ENCODE data around the gene LRRFIP2. TPM values are rescaled to one million over a fixed set of nuclear protein-coding genes. Genes with fewer than 3 reads are reported as not detected.

Gene LRRFIP2
- total RNA-seq, 1 experiment from 2014 or later: 41.1 TPM

- no peak for DNase-seq (ENCODE audit: low read depth)
These were observed 58.9 kb downstream of the LRRFIP2 start for GRCh38 chr3:37115446-37115845.

- DNase-seq (ENCODE audit: low read depth): no peak
These were observed 59.9 kb downstream of the LRRFIP2 start for GRCh38 chr3:37114251-37115145.

- no peak for DNase-seq (ENCODE audit: low read depth)
These were observed 61.4 kb downstream of the LRRFIP2 start for GRCh38 chr3:37112987-37113386.

- no peak for DNase-seq (ENCODE audit: low read depth)
These were observed 63.2 kb downstream of the LRRFIP2 start for GRCh38 chr3:37111199-37111598.

- no peak for DNase-seq (ENCODE audit: low read depth)
These were observed 66.5 kb downstream of the LRRFIP2 start for GRCh38 chr3:37107846-37108245.

- DNase-seq (ENCODE audit: low read depth): no peak
These were observed 71.1 kb downstream of the LRRFIP2 start for GRCh38 chr3:37103103-37103808.

GRCh38 chr3:37100411-37100810, 74.0 kb downstream of the LRRFIP2 start:
- no peak for DNase-seq (ENCODE audit: low read depth)

- no peak for DNase-seq (ENCODE audit: low read depth)
These were observed 74.9 kb downstream of the LRRFIP2 start for GRCh38 chr3:37099469-37099868.

- no peak for DNase-seq (ENCODE audit: low read depth)
These were observed 75.5 kb downstream of the LRRFIP2 start for GRCh38 chr3:37098884-37099283.

- no peak for DNase-seq (ENCODE audit: low read depth)
These were observed 76.6 kb downstream of the LRRFIP2 start for GRCh38 chr3:37097776-37098175.

- DNase-seq (ENCODE audit: low read depth): no peak
These were observed 77.4 kb downstream of the LRRFIP2 start for GRCh38 chr3:37096975-37097374.

GRCh38 chr3:37096288-37096687, 78.1 kb downstream of the LRRFIP2 start:
- DNase-seq (ENCODE audit: low read depth): peak; percentile 36

- DNase-seq (ENCODE audit: low read depth): no peak
These were observed 79.7 kb downstream of the LRRFIP2 start for GRCh38 chr3:37094636-37095035.

GRCh38 chr3:37093481-37093880, 80.9 kb downstream of the LRRFIP2 start:
- no peak for DNase-seq (ENCODE audit: low read depth)

GRCh38 chr3:37092484-37092883, 81.9 kb downstream of the LRRFIP2 start:
- DNase-seq (ENCODE audit: low read depth): no peak

GRCh38 chr3:37087870-37088269, 86.5 kb downstream of the LRRFIP2 start:
- DNase-seq (ENCODE audit: low read depth): no peak

- peak; percentile 7 for DNase-seq (ENCODE audit: low read depth)
These were observed 87.5 kb downstream of the LRRFIP2 start for GRCh38 chr3:37086918-37087317.

- no peak for DNase-seq (ENCODE audit: low read depth)
These were observed 92.1 kb downstream of the LRRFIP2 start for GRCh38 chr3:37082317-37082716.

- DNase-seq (ENCODE audit: low read depth): no peak
These were observed 98.4 kb downstream of the LRRFIP2 start for GRCh38 chr3:37075955-37076354.

GRCh38 chr3:37074178-37074577, 100.2 kb downstream of the LRRFIP2 start:
- peak; percentile 50 for DNase-seq (ENCODE audit: low read depth)

- peak; percentile 75 for DNase-seq (ENCODE audit: low read depth)
These were observed 101.5 kb downstream of the LRRFIP2 start for GRCh38 chr3:37072892-37073291.

- DNase-seq (ENCODE audit: low read depth): peak; percentile 11
These were observed 102.5 kb downstream of the LRRFIP2 start for GRCh38 chr3:37071921-37072320.

GRCh38 chr3:37068031-37068430, 106.4 kb downstream of the LRRFIP2 start:
- no peak for DNase-seq (ENCODE audit: low read depth)
